SK-N-SH treated with all-trans-retinoic acid at 6 μM for 48 hours (cell line): ENCODE data around the gene EFNA1.

Experiments used
- ATAC-seq: fragments of 200-7000 bp; cut with Tn5 transposase; 3 replicates; pipeline ENCODE4 v1.9.1; 2020; ENCODE audit warnings: mild to moderate bottlenecking, moderate library complexity
- ARNTL ChIP-seq: fragments of 450-650 bp; formaldehyde crosslinking; IDR thresholded peaks from 2 replicates; pipeline ENCODE4 v1.5.0; 2020; ENCODE audit warnings: low read depth, mild to moderate bottlenecking, moderate library complexity, borderline replicate concordance
- BACH2 ChIP-seq: fragments of 250-450 bp; sonication (Bioruptor Pico); IDR thresholded peaks from 2 replicates; pipeline ENCODE4 v1.9.0; 2021; ENCODE audit warnings: mild to moderate bottlenecking, borderline replicate concordance
- CSDC2 ChIP-seq: fragments of 250-450 bp; sonication (Bioruptor Pico); IDR thresholded peaks from 2 replicates; pipeline ENCODE4 v1.5.0; 2020; ENCODE audit warnings: mild to moderate bottlenecking, moderate library complexity
- ESRRG ChIP-seq: fragments of 250-450 bp; sonication (Bioruptor Pico); IDR thresholded peaks from 2 replicates; pipeline ENCODE4 v1.6.1; 2021; ENCODE audit warnings: mild to moderate bottlenecking
- GLIS3 ChIP-seq: fragments of 250-450 bp; sonication (Bioruptor Pico); IDR thresholded peaks from 2 replicates; pipeline ENCODE4 v1.5.0; 2020; ENCODE audit warnings: mild to moderate bottlenecking, moderate library complexity
- ISL1 ChIP-seq: fragments of 250-450 bp; sonication (Bioruptor Pico); IDR thresholded peaks from 2 replicates; pipeline ENCODE4 v2.1.2; 2022; ENCODE audit warnings: mild to moderate bottlenecking, moderate library complexity
- OSR1 ChIP-seq: fragments of 250-450 bp; sonication (Bioruptor Pico); IDR thresholded peaks from 2 replicates; pipeline ENCODE4 v1.8.0; 2022; ENCODE audit warnings: moderate library complexity, mild to moderate bottlenecking, inconsistent platforms
- PPARA ChIP-seq: fragments of 250-450 bp; sonication (Bioruptor Pico); IDR thresholded peaks from 2 replicates; pipeline ENCODE4 v1.5.0; 2020; ENCODE audit warnings: mild to moderate bottlenecking, borderline replicate concordance
- RARB ChIP-seq: fragments of 250-450 bp; sonication (Bioruptor Pico); IDR thresholded peaks from 2 replicates; pipeline ENCODE4 v1.8.0; 2021; ENCODE audit warnings: mild to moderate bottlenecking, moderate library complexity
- SNAI2 ChIP-seq: fragments of 250-450 bp; sonication (Bioruptor Pico); IDR thresholded peaks from 2 replicates; pipeline ENCODE4 v1.5.0; 2020; ENCODE audit warnings: mild to moderate bottlenecking, moderate library complexity
- TCF4 ChIP-seq: fragments of 250-450 bp; sonication (Bioruptor Pico); IDR thresholded peaks from 2 replicates; pipeline ENCODE4 v1.8.0; 2021; ENCODE audit warnings: mild to moderate bottlenecking, moderate library complexity, borderline replicate concordance
- TOX ChIP-seq: fragments of 250-450 bp; sonication (Bioruptor Pico); IDR thresholded peaks from 2 replicates; pipeline ENCODE4 v1.8.0; 2021; ENCODE audit warnings: mild to moderate bottlenecking, moderate library complexity, borderline replicate concordance
- ZC3H10 ChIP-seq: fragments of 250-450 bp; sonication (Bioruptor Pico); IDR thresholded peaks from 2 replicates; pipeline ENCODE4 v1.5.1; 2021; ENCODE audit warnings: mild to moderate bottlenecking, moderate library complexity
- ZFP3 ChIP-seq: fragments of 250-450 bp; sonication (Bioruptor Pico); IDR thresholded peaks from 2 replicates; pipeline ENCODE4 v1.5.0; 2020; ENCODE audit warnings: mild to moderate bottlenecking, moderate library complexity
- ZFP30 ChIP-seq: fragments of 450-650 bp; formaldehyde crosslinking; IDR thresholded peaks from 2 replicates; pipeline ENCODE4 v1.5.0; 2022; ENCODE audit warnings: mild to moderate bottlenecking, moderate library complexity
- ZNF565 ChIP-seq: fragments of 450-650 bp; formaldehyde crosslinking; conservative IDR thresholded peaks from 2 replicates; pipeline ENCODE4 v1.5.0; 2020; ENCODE audit warnings: low read depth, mild to moderate bottlenecking, moderate library complexity
- ZNF70 ChIP-seq: fragments of 450-650 bp; formaldehyde crosslinking; IDR thresholded peaks from 2 replicates; pipeline ENCODE4 v1.5.0; 2020; ENCODE audit warnings: mild to moderate bottlenecking, moderate library complexity
- ZNF8 ChIP-seq: fragments of 450-650 bp; formaldehyde crosslinking; IDR thresholded peaks from 2 replicates; pipeline ENCODE4 v1.5.0; 2020; ENCODE audit warnings: mild to moderate bottlenecking, moderate library complexity
- TF ChIP-seq, protein P1 (sequence below): fragments of 250-450 bp; sonication (Bioruptor Pico); IDR thresholded peaks from 2 replicates; pipeline ENCODE4 v1.5.0; 2020; ENCODE audit warnings: mild to moderate bottlenecking, moderate library complexity
- TF ChIP-seq, protein P2 (sequence below): fragments of 250-450 bp; sonication (Bioruptor Pico); IDR thresholded peaks from 2 replicates; pipeline ENCODE4 v1.5.1; 2021; ENCODE audit warnings: mild to moderate bottlenecking, moderate library complexity
- TF ChIP-seq, protein P3 (sequence below): fragments of 250-450 bp; sonication (Bioruptor Pico); IDR thresholded peaks from 2 replicates; pipeline ENCODE4 v1.5.1; 2020; ENCODE audit warnings: low read depth, mild to moderate bottlenecking, moderate library complexity

EFNA1 gene

DNA sequence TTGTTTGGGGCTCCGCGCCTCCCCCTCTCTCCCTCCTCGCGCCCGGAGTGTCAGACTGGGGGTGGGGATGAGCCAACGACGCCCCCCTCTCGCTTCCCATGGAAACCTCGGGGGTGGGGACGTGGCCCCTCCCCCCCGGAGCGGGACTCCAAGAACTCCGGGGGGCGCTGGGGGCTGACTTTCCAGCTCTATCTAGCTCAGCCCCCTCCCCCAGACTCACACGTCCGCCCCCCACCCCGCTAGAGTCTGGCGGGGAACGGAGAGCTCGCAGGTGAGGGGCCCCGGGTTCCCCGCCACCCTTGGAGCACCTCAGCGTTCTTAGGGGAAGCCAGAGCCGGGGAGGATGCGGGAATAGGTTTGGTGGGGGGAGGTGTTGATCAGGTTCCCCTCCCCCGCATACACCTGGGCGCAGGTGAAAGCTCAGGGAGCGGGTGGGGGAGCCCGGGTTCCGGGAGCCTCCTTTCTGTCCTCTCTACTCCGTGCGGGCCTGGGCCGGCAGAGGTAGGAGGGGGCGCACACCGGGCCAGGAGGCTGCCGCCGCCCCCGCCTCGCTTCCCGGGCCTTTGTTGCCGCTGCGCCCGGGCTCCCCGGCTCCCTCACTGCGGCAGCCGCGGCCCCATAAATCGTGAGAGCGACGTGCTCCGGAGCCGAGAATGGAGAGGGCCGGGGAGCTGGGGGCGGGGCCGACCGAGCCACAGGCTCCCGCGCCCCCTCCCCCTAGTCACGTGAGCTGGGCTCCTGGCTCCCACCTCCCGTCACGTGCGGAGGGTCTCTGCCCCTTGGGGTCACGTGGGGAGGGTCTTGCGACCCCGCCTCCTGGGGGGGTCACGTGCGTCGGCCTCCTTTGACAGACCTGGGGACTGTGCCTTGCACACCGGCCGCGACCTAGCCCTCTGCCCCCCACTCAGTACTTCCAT lies 47.1 kb upstream of the EFNA1 start:
- TF ChIP-seq ZC3H10 (CRISPR knock-in tag) (no peak), ARNTL (CRISPR knock-in tag) (peak; percentile 70; the same call in 1 of the 2 replicates)
- ATAC-seq: no peak

DNA sequence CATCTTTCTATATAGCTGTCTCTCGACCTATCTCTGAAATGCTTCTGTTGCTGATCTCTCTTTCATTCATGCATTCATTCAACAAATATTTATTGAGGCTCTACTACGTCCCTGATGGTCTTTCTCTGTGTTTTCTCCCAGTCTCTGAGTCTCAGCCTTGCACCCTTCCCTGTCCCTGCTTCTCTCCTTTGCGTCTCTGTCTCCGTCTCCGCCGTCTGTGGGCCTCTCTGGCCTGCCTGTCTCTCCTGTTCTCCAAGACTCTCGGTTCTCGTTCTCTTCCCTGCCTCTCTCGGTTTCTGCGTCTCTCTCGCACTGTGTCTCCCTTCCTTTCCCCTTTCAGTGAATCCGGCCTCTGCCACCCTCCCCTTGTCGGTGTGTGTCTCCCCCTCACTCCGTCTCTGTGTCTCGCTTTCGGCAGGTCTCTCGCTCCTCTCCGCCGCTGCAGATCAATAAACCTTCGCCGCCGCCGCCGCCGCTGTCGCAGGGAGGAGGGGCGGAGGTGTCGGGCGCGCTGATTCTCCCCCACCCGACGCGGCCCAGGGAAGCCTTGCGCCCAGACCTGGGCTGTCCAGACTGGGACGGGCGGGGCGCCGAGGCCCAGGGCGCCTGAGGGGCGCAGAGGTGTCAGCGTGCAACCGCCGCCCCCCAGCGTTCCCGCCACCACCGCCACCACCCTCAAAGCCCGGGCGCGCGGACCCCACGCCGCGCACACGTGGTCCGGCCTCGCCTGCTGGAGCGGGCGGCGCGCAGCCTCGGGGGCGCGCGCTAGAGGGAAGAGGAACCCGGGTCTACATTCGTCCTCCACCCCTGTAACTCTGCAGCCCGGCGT lies 46.0 kb upstream of the EFNA1 start:
- no peak for TF ChIP-seq ISL1 (CRISPR knock-in tag)
- no peak for TF ChIP-seq ZFP30 (CRISPR knock-in tag)
- TF ChIP-seq OSR1 (CRISPR knock-in tag): no peak
- no peak for TF ChIP-seq ZNF8 (CRISPR knock-in tag)
- TF ChIP-seq PPARA (CRISPR knock-in tag): no peak
- TF ChIP-seq TOX (CRISPR knock-in tag): no peak
- TF ChIP-seq, protein P1, sequence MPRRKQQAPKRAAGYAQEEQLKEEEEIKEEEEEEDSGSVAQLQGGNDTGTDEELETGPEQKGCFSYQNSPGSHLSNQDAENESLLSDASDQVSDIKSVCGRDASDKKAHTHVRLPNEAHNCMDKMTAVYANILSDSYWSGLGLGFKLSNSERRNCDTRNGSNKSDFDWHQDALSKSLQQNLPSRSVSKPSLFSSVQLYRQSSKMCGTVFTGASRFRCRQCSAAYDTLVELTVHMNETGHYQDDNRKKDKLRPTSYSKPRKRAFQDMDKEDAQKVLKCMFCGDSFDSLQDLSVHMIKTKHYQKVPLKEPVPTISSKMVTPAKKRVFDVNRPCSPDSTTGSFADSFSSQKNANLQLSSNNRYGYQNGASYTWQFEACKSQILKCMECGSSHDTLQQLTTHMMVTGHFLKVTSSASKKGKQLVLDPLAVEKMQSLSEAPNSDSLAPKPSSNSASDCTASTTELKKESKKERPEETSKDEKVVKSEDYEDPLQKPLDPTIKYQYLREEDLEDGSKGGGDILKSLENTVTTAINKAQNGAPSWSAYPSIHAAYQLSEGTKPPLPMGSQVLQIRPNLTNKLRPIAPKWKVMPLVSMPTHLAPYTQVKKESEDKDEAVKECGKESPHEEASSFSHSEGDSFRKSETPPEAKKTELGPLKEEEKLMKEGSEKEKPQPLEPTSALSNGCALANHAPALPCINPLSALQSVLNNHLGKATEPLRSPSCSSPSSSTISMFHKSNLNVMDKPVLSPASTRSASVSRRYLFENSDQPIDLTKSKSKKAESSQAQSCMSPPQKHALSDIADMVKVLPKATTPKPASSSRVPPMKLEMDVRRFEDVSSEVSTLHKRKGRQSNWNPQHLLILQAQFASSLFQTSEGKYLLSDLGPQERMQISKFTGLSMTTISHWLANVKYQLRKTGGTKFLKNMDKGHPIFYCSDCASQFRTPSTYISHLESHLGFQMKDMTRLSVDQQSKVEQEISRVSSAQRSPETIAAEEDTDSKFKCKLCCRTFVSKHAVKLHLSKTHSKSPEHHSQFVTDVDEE: no peak
- TF ChIP-seq ZNF70 (CRISPR knock-in tag): no peak
- no peak for TF ChIP-seq CSDC2
- ATAC-seq: no peak

DNA sequence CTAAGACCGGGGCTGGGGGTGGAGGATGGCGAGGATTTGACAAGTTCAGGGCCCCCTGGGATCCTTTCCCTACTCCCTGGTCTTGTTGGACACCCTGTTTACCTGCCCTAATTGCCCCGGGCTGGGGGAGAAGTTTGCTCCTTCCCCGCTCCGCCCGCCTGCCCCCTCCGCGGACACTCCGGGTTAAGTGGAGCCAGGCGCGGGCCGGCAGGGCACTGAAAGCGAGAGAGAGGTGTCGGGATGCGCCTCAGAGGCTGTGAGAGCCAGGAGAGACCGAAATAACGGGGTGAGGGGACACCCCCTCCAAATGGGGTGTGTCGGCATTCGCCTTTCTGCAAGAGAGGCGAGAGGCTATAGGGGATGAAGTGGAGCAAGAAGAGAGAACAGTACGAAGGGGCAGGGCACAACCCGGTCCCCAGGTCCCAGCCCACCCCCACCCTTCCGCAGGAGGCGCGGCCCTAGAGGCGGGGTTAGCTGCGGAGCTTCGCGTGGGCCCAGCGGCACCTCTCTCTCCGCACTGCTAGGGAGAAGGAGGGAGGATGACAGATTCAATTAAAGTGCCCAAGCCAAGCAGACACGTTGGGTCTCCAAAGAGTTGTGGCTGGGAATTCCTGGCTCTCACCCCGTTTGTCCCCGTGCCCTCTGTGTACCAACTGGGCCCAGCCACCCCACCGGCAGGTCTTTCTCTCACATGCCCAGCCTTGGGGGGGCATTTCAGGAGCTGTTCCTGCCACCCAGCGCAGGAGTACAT lies 45.2 kb upstream of the EFNA1 start:
- TF ChIP-seq ZNF8 (CRISPR knock-in tag): no peak
- TF ChIP-seq ZFP30 (CRISPR knock-in tag): no peak
- no peak for TF ChIP-seq RARB (CRISPR knock-in tag)
- TF ChIP-seq, protein P2, sequence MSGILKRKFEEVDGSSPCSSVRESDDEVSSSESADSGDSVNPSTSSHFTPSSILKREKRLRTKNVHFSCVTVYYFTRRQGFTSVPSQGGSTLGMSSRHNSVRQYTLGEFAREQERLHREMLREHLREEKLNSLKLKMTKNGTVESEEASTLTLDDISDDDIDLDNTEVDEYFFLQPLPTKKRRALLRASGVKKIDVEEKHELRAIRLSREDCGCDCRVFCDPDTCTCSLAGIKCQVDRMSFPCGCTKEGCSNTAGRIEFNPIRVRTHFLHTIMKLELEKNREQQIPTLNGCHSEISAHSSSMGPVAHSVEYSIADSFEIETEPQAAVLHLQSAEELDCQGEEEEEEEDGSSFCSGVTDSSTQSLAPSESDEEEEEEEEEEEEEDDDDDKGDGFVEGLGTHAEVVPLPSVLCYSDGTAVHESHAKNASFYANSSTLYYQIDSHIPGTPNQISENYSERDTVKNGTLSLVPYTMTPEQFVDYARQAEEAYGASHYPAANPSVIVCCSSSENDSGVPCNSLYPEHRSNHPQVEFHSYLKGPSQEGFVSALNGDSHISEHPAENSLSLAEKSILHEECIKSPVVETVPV (CRISPR knock-in tag): no peak
- no peak for TF ChIP-seq ARNTL (CRISPR knock-in tag)
- no peak for TF ChIP-seq OSR1 (CRISPR knock-in tag)
- no peak for TF ChIP-seq ZNF70 (CRISPR knock-in tag)
- no peak for TF ChIP-seq SNAI2 (CRISPR knock-in tag)
- no peak for TF ChIP-seq ESRRG (CRISPR knock-in tag)
- no peak for TF ChIP-seq BACH2 (CRISPR knock-in tag)
- TF ChIP-seq ZFP3 (CRISPR knock-in tag): no peak
- TF ChIP-seq TCF4 (CRISPR knock-in tag): no peak
- TF ChIP-seq, protein P3, sequence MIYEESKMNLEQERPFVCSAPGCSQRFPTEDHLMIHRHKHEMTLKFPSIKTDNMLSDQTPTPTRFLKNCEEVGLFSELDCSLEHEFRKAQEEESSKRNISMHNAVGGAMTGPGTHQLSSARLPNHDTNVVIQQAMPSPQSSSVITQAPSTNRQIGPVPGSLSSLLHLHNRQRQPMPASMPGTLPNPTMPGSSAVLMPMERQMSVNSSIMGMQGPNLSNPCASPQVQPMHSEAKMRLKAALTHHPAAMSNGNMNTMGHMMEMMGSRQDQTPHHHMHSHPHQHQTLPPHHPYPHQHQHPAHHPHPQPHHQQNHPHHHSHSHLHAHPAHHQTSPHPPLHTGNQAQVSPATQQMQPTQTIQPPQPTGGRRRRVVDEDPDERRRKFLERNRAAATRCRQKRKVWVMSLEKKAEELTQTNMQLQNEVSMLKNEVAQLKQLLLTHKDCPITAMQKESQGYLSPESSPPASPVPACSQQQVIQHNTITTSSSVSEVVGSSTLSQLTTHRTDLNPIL (CRISPR knock-in tag): no peak
- ATAC-seq: no peak

DNA sequence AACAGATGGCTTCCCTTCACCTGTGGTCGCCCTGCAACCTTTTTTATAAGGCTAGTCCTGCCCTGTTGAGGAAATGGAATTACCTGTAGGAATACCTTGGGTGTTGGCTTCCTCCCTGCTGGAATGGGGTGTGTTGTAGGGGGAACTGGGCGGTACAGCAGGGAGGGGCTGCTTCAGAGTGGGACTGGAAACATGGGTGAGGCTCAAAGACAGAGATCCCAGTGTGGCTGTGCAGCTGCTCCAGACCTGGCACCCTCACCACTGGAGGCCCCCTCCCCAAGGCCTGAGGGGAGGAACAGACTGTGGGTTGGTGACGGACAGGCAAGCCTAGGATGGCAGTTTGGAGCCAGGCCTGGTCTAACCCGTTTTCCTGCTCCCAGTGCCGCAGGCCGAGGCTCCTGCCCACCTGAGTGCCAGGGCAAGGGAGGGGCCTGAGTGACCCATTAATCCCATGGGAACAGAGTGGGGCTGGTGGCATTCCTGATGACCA lies 44.6 kb upstream of the EFNA1 start:
- ATAC-seq: no peak
- TF ChIP-seq SNAI2 (CRISPR knock-in tag) (no peak), ZFP30 (CRISPR knock-in tag) (no peak), ZNF70 (CRISPR knock-in tag) (no peak), ZFP3 (CRISPR knock-in tag) (no peak), OSR1 (CRISPR knock-in tag) (no peak), PPARA (CRISPR knock-in tag) (no peak), GLIS3 (no peak), BACH2 (CRISPR knock-in tag) (no peak), ZNF565 (CRISPR knock-in tag) (no peak), TCF4 (CRISPR knock-in tag) (no peak)
- TF ChIP-seq, protein P3 (CRISPR knock-in tag): no peak
- TF ChIP-seq, protein P1: no peak
